Measurements from ENCODE around the gene LIPC. TPM values are rescaled to one million over a fixed set of nuclear protein-coding genes. Genes with fewer than 3 reads are reported as not detected.

LIPC gene
- total and polyA plus RNA-seq, 2 experiments from 2014 or later, result not detected

GRCh38 chr15:58453931-58454793 is 22.4 kb downstream of the LIPC start:
- ATAC-seq (no peak), DNase-seq (ENCODE audit: low spot score) (no peak)
- H3K27ac Mint-ChIP-seq, result no peak overlapping the region
- TF ChIP-seq POLR2AphosphoS5 (IDR thresholded peaks at IDR 0.05; ENCODE audit: low read depth) (no peak), CTCF (conservative IDR thresholded peaks at IDR 0.05; ENCODE audit: low read depth in 2 of 2) (no peak), EZH2 (IDR thresholded peaks at IDR 0.05; ENCODE audit: low read depth, unreplicated experiment) (no peak), STAT1 (IDR thresholded peaks at IDR 0.05; ENCODE audit: unreplicated experiment) (no peak), ZNF331 (CRISPR knock-in tag; IDR thresholded peaks at IDR 0.05; ENCODE audit: low read depth) (no peak), EZH2phosphoT487 (IDR thresholded peaks at IDR 0.05; ENCODE audit: unreplicated experiment) (no peak), JUNB (IDR thresholded peaks at IDR 0.05; ENCODE audit: unreplicated experiment) (no peak), NANOG (IDR thresholded peaks at IDR 0.05; ENCODE audit: borderline replicate concordance) (no peak), ETS1 (IDR thresholded peaks at IDR 0.05) (no peak), ZNF114 (CRISPR knock-in tag; IDR thresholded peaks at IDR 0.05) (no peak), CREB1 (CRISPR knock-in tag; IDR thresholded peaks at IDR 0.05; ENCODE audit: low read depth) (no peak)
- TF ChIP-seq, protein P1, sequence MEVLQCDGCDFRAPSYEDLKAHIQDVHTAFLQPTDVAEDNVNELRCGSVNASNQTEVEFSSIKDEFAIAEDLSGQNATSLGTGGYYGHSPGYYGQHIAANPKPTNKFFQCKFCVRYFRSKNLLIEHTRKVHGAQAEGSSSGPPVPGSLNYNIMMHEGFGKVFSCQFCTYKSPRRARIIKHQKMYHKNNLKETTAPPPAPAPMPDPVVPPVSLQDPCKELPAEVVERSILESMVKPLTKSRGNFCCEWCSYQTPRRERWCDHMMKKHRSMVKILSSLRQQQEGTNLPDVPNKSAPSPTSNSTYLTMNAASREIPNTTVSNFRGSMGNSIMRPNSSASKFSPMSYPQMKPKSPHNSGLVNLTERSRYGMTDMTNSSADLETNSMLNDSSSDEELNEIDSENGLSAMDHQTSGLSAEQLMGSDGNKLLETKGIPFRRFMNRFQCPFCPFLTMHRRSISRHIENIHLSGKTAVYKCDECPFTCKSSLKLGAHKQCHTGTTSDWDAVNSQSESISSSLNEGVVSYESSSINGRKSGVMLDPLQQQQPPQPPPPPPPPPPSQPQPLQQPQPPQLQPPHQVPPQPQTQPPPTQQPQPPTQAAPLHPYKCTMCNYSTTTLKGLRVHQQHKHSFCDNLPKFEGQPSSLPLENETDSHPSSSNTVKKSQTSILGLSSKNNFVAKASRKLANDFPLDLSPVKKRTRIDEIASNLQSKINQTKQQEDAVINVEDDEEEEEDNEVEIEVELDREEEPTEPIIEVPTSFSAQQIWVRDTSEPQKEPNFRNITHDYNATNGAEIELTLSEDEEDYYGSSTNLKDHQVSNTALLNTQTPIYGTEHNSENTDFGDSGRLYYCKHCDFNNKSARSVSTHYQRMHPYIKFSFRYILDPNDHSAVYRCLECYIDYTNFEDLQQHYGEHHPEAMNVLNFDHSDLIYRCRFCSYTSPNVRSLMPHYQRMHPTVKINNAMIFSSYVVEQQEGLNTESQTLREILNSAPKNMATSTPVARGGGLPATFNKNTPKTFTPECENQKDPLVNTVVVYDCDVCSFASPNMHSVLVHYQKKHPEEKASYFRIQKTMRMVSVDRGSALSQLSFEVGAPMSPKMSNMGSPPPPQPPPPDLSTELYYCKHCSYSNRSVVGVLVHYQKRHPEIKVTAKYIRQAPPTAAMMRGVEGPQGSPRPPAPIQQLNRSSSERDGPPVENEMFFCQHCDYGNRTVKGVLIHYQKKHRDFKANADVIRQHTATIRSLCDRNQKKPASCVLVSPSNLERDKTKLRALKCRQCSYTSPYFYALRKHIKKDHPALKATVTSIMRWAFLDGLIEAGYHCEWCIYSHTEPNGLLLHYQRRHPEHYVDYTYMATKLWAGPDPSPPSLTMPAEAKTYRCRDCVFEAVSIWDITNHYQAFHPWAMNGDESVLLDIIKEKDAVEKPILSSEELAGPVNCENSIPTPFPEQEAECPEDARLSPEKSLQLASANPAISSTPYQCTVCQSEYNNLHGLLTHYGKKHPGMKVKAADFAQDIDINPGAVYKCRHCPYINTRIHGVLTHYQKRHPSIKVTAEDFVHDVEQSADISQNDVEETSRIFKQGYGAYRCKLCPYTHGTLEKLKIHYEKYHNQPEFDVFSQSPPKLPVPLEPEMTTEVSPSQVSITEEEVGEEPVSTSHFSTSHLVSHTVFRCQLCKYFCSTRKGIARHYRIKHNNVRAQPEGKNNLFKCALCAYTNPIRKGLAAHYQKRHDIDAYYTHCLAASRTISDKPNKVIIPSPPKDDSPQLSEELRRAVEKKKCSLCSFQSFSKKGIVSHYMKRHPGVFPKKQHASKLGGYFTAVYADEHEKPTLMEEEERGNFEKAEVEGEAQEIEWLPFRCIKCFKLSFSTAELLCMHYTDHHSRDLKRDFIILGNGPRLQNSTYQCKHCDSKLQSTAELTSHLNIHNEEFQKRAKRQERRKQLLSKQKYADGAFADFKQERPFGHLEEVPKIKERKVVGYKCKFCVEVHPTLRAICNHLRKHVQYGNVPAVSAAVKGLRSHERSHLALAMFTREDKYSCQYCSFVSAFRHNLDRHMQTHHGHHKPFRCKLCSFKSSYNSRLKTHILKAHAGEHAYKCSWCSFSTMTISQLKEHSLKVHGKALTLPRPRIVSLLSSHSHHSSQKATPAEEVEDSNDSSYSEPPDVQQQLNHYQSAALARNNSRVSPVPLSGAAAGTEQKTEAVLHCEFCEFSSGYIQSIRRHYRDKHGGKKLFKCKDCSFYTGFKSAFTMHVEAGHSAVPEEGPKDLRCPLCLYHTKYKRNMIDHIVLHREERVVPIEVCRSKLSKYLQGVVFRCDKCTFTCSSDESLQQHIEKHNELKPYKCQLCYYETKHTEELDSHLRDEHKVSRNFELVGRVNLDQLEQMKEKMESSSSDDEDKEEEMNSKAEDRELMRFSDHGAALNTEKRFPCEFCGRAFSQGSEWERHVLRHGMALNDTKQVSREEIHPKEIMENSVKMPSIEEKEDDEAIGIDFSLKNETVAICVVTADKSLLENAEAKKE (CRISPR knock-in tag; IDR thresholded peaks at IDR 0.05), result no peak
- TF ChIP-seq, protein P2, sequence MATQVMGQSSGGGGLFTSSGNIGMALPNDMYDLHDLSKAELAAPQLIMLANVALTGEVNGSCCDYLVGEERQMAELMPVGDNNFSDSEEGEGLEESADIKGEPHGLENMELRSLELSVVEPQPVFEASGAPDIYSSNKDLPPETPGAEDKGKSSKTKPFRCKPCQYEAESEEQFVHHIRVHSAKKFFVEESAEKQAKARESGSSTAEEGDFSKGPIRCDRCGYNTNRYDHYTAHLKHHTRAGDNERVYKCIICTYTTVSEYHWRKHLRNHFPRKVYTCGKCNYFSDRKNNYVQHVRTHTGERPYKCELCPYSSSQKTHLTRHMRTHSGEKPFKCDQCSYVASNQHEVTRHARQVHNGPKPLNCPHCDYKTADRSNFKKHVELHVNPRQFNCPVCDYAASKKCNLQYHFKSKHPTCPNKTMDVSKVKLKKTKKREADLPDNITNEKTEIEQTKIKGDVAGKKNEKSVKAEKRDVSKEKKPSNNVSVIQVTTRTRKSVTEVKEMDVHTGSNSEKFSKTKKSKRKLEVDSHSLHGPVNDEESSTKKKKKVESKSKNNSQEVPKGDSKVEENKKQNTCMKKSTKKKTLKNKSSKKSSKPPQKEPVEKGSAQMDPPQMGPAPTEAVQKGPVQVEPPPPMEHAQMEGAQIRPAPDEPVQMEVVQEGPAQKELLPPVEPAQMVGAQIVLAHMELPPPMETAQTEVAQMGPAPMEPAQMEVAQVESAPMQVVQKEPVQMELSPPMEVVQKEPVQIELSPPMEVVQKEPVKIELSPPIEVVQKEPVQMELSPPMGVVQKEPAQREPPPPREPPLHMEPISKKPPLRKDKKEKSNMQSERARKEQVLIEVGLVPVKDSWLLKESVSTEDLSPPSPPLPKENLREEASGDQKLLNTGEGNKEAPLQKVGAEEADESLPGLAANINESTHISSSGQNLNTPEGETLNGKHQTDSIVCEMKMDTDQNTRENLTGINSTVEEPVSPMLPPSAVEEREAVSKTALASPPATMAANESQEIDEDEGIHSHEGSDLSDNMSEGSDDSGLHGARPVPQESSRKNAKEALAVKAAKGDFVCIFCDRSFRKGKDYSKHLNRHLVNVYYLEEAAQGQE (IDR thresholded peaks at IDR 0.05; ENCODE audit: unreplicated experiment), result no peak
- no peaks in the 10 kb centered on the region for H3K36me3 ChIP-seq (ENCODE audit: insufficient read depth)
- H3K4me3 ChIP-seq, result no peak overlapping the region
- H3K9me3 Mint-ChIP-seq, result no peaks in the 10 kb centered on the region
- H3K9me2 ChIP-seq (ENCODE audit: insufficient read depth), result no peaks in the 10 kb centered on the region
- no peaks in the 10 kb centered on the region for H4K20me1 ChIP-seq (replicated peaks; ENCODE audit: insufficient read depth)
- no peaks in the 10 kb centered on the region; the same call in 2 of the 3 replicates for H3K4me1 Mint-ChIP-seq
- no peaks in the 10 kb centered on the region for H3K79me2 ChIP-seq (replicated peaks; ENCODE audit: insufficient read depth)
- no peaks in the 10 kb centered on the region for H3K27me3 ChIP-seq (ENCODE audit: insufficient read depth)
- H3K27me3 Mint-ChIP-seq (ENCODE audit: insufficient read depth, low read depth, poor library complexity), result peaks cover 3% of the 10 kb centered on the region
- H3K4me3 Mint-ChIP-seq, result no peak overlapping the region
- no peaks in the 10 kb centered on the region for H3F3A ChIP-seq (replicated peaks; ENCODE audit: low read depth)
- no peak overlapping the region for H3K27ac ChIP-seq (ENCODE audit: low read depth)
- no peak overlapping the region for H2AFZ ChIP-seq
- no peaks in the 10 kb centered on the region for H3K36me3 Mint-ChIP-seq (ENCODE audit: low read depth)
- no peak overlapping the region for H3K4me2 ChIP-seq
- H3K4me1 ChIP-seq (ENCODE audit: insufficient read depth), result no peaks in the 10 kb centered on the region
